HCT116 (cell line): ENCODE results near the gene CFAP47.

Experiments
- JUND ChIP-seq: IDR thresholded peaks from 2 replicates; pipeline ENCODE4 v1.6.1; 2012
- POLR2A ChIP-seq: IDR thresholded peaks from 2 replicates; pipeline ENCODE4 v1.7.0; 2011; ENCODE audit warnings: borderline replicate concordance; ENCODE audit not compliant: insufficient read depth, insufficient read length; ENCODE audit errors: extremely low read depth
- SIN3A ChIP-seq: IDR thresholded peaks from 2 replicates; pipeline ENCODE4 v1.6.1; 2012; ENCODE audit warnings: low read depth
- SP1 ChIP-seq: IDR thresholded peaks from 2 replicates; pipeline ENCODE4 v1.6.1; 2012; ENCODE audit warnings: low read depth
- TF ChIP-seq, protein P1 (sequence below), 3 experiments: fragments of 200-600 bp in 1 of 3; sonication (generic) in 1 of 3; IDR thresholded peaks in 2 of 3; conservative IDR thresholded peaks in 1 of 3; 2 replicates each; pipeline ENCODE4 v1.5.1; 2012 to 2017; ENCODE audit warnings: low read depth in 2 of 3, low read length in 2 of 3, antibody characterized with exemption in 1 of 3, borderline replicate concordance in 1 of 3, control low read depth in 1 of 3, mild to moderate bottlenecking in 1 of 3, mixed read lengths in 1 of 3, mixed run types in 1 of 3, moderate library complexity in 1 of 3; ENCODE audit not compliant: insufficient read depth in 1 of 3

DNA sequence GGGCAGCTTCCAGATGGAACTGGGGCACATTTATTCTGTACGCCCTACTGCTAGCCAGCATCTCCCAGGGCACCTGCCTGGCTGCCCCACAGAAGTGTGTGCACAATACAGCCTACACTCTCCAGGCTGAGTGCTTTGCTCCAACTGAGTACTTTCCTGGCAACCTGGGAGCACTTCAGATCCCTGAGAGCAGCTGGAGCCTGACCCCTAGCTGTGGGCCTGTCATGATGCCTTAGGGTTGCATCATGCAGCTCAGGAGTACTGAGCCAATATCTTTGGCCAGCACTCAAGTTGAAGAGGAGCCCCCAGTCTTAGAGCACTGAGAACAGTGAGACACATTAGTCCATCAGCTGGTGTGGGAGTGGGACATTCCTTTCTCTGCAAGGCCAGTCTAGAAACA, 321.9 kb downstream of the CFAP47 start:
- no peak for TF ChIP-seq POLR2A
- TF ChIP-seq JUND, result no peak
- no peak for TF ChIP-seq SIN3A
- no peak for TF ChIP-seq SP1
- TF ChIP-seq, protein P1, sequence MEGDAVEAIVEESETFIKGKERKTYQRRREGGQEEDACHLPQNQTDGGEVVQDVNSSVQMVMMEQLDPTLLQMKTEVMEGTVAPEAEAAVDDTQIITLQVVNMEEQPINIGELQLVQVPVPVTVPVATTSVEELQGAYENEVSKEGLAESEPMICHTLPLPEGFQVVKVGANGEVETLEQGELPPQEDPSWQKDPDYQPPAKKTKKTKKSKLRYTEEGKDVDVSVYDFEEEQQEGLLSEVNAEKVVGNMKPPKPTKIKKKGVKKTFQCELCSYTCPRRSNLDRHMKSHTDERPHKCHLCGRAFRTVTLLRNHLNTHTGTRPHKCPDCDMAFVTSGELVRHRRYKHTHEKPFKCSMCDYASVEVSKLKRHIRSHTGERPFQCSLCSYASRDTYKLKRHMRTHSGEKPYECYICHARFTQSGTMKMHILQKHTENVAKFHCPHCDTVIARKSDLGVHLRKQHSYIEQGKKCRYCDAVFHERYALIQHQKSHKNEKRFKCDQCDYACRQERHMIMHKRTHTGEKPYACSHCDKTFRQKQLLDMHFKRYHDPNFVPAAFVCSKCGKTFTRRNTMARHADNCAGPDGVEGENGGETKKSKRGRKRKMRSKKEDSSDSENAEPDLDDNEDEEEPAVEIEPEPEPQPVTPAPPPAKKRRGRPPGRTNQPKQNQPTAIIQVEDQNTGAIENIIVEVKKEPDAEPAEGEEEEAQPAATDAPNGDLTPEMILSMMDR (IDR thresholded peaks at IDR 0.05 in 2 of 3, conservative IDR thresholded peaks at IDR 0.05 in 1 of 3; ENCODE audit: borderline replicate concordance in 1 of 3, insufficient read depth in 1 of 3, low read depth in 2 of 3, low read length in 2 of 3), result no peak
